A549 (cell line): ENCODE measurements around the gene PRRG1. TPM values are rescaled to one million over a fixed set of nuclear protein-coding genes. Genes with fewer than 3 reads are reported as not detected.
"Not testable (repeated sequence)": the region's sequence is repeated elsewhere in the genome, so short reads cannot be mapped to it uniquely, and the experiment has no call there.

Source experiments
- ATAC-seq, 2 experiments: fragments of 200-7000 bp in 1 of 2; fragments of >200 bp in 1 of 2; cut with Nextera tagmentation in 1 of 2; cut with Tn5 transposase in 1 of 2; 3 replicates each; pipeline versions ENCODE4 v1.8.0 to v1.9.1; 2018 to 2020; ENCODE audit warnings: mild to moderate bottlenecking in 1 of 2, moderate library complexity in 1 of 2
- CTCF ChIA-PET: fragments of 300-600 bp; sonication (Branson Sonifier 250); formaldehyde crosslinking; extraction: SDS; loops from one replicate; lab custom pipeline; 2021; ENCODE audit warnings: antibody characterized with exemption, inconsistent platforms; lab: Yijun Ruan, JAX
- POLR2A ChIA-PET: fragments of 350-600 bp; formaldehyde crosslinking; extraction: SDS; loops from one replicate; lab custom pipeline; 2021; ENCODE audit warnings: antibody characterized with exemption, inconsistent platforms; lab: Yijun Ruan, JAX
- DNase-seq, 2 experiments: peaks; one replicate each; pipeline versions ENCODE4 v3.0.0 to v3.0.0-alpha.2; 2011 to 2016; ENCODE audit warnings: low read depth in 1 of 2, low spot score in 1 of 2
- FAIRE-seq: peaks from 2 replicates; lab custom pipeline; 2011; peaks lifted over from hg19 to GRCh38; lab: Jason Lieb, UNC
- H3K27ac ChIP-seq, 2 experiments: fragments of >200 bp; sonication (Bioruptor Twin); formaldehyde crosslinking; 3 replicates each; pipeline ENCODE4 v1.5.1; 2016 to 2017
- H3K4me1 ChIP-seq: fragments of >200 bp; sonication (Bioruptor Twin); formaldehyde crosslinking; 3 replicates; pipeline ENCODE4 v1.6.1; 2016
- H3K4me2 ChIP-seq: fragments of >200 bp; sonication (Bioruptor Twin); formaldehyde crosslinking; 3 replicates; pipeline ENCODE4 v1.6.1; 2016
- H3K4me3 ChIP-seq: fragments of >200 bp; sonication (Bioruptor Twin); formaldehyde crosslinking; 3 replicates; pipeline ENCODE4 v1.5.1; 2016
- H3K9me3 ChIP-seq: fragments of >200 bp; sonication (Bioruptor Twin); formaldehyde crosslinking; 3 replicates; pipeline ENCODE4 v1.6.1; 2016
- ATOH8 ChIP-seq: fragments of 250-450 bp; sonication (Bioruptor Pico); IDR thresholded peaks from 2 replicates; pipeline ENCODE4 v1.5.0; 2020; ENCODE audit warnings: low read depth, mild to moderate bottlenecking, moderate library complexity
- BHLHE40 ChIP-seq: IDR thresholded peaks from 2 replicates; pipeline ENCODE4 v1.6.1; 2012; ENCODE audit warnings: low read depth, low read length, inconsistent platforms
- CEBPB ChIP-seq, 2 experiments: fragments of >200 bp in 1 of 2; sonication (Bioruptor Twin) in 1 of 2; formaldehyde crosslinking in 1 of 2; IDR thresholded peaks; 2 replicates each; pipeline ENCODE4 v1.6.1; 2012 to 2016
- CHD4 ChIP-seq: fragments of 200-600 bp; sonication (generic); IDR thresholded peaks from 2 replicates; pipeline ENCODE4 v1.6.1; 2016; ENCODE audit warnings: antibody characterized with exemption, mild to moderate bottlenecking, borderline replicate concordance
- ESRRA ChIP-seq: fragments of 150-350 bp; IDR thresholded peaks from 2 replicates; pipeline ENCODE4 v1.6.1; 2014; ENCODE audit warnings: mild to moderate bottlenecking, low read length, borderline replicate concordance
- FOSL2 ChIP-seq, 2 experiments: fragments of 450-650 bp in 1 of 2; fragments of >200 bp in 1 of 2; sonication (Bioruptor Twin) in 1 of 2; formaldehyde crosslinking; IDR thresholded peaks; 2 replicates each; pipeline versions ENCODE4 v1.5.0 to v1.6.1; 2016 to 2020; ENCODE audit warnings: mild to moderate bottlenecking in 1 of 2, moderate library complexity in 1 of 2
- FOXS1 ChIP-seq: fragments of 250-450 bp; sonication (Bioruptor Pico); IDR thresholded peaks from 2 replicates; pipeline ENCODE4 v1.5.0; 2020; ENCODE audit warnings: mild to moderate bottlenecking, moderate library complexity
- HDAC2 ChIP-seq: fragments of 200-600 bp; sonication (generic); IDR thresholded peaks from 2 replicates; pipeline ENCODE4 v1.6.1; 2016
- HEYL ChIP-seq: fragments of 250-450 bp; sonication (Bioruptor Pico); IDR thresholded peaks from 2 replicates; pipeline ENCODE4 v1.8.0; 2021; ENCODE audit warnings: mild to moderate bottlenecking, moderate library complexity
- HMGXB4 ChIP-seq: fragments of 250-450 bp; sonication (Bioruptor Pico); IDR thresholded peaks from 2 replicates; pipeline ENCODE4 v1.5.0; 2021; ENCODE audit warnings: mild to moderate bottlenecking, moderate library complexity, borderline replicate concordance
- KDM1A ChIP-seq: fragments of 200-600 bp; sonication (generic); IDR thresholded peaks from 2 replicates; pipeline ENCODE4 v1.6.1; 2016; ENCODE audit warnings: low read depth, mild to moderate bottlenecking
- KDM5A ChIP-seq: fragments of 200-600 bp; sonication (generic); IDR thresholded peaks from 2 replicates; pipeline ENCODE4 v1.6.1; 2016; ENCODE audit warnings: antibody characterized with exemption, mild to moderate bottlenecking
- MAFK ChIP-seq: fragments of 450-650 bp; IDR thresholded peaks from 2 replicates; pipeline ENCODE4 v1.6.1; 2014; ENCODE audit not compliant: partially characterized antibody
- NR3C1 ChIP-seq: fragments of >200 bp; sonication (Bioruptor Twin); formaldehyde crosslinking; IDR thresholded peaks from 3 replicates; pipeline ENCODE4 v1.6.1; 2017
- RAD21 ChIP-seq, 2 experiments: fragments of >200 bp in 1 of 2; sonication (Bioruptor Twin) in 1 of 2; formaldehyde crosslinking in 1 of 2; IDR thresholded peaks in 1 of 2; conservative IDR thresholded peaks in 1 of 2; 2 replicates in 1 of 2; 3 replicates in 1 of 2; pipeline ENCODE4 v1.6.1; 2012 to 2018; ENCODE audit warnings: inconsistent platforms in 1 of 2
- RARB ChIP-seq: fragments of 250-450 bp; sonication (Bioruptor Pico); IDR thresholded peaks from 2 replicates; pipeline ENCODE4 v1.8.0; 2021; ENCODE audit warnings: mild to moderate bottlenecking, moderate library complexity
- REST ChIP-seq: fragments of 200-600 bp; sonication (generic); IDR thresholded peaks from 2 replicates; pipeline ENCODE4 v1.6.1; 2016; ENCODE audit warnings: antibody characterized with exemption, mild to moderate bottlenecking, moderate library complexity
- SMC3 ChIP-seq: fragments of >200 bp; sonication (Bioruptor Twin); formaldehyde crosslinking; IDR thresholded peaks from 3 replicates; pipeline ENCODE4 v1.6.1; 2018; ENCODE audit warnings: inconsistent platforms
- ZFP36 ChIP-seq: fragments of 450-650 bp; IDR thresholded peaks from 2 replicates; pipeline ENCODE4 v1.6.1; 2014; ENCODE audit warnings: borderline replicate concordance; ENCODE audit not compliant: partially characterized antibody
- WGBS: methylation state at CpG from one replicate; pipeline ENCODE4 v1.1.6; 2017; ENCODE audit errors: missing lambda C conversion rate; 5-methylcytosine and 5-hydroxymethylcytosine counted together
- polyA plus RNA-seq, 4 experiments: library from polyadenylated mRNA; depleted of rRNA in 3 of 4; stranded (reverse); fragments of >200 nt; fragmentation: RNase III in 1 of 4; extraction: RNeasy Plus Mini Kit Qiagen cat#74134 plus additional on column Dnase treatment in 1 of 4; gene quantifications; 2 replicates in 3 of 4; 3 replicates in 1 of 4; pipeline ENCODE4 v1.2.3, GENCODE V29; 2011 to 2017

The PRRG1 gene
- polyA plus RNA-seq, 2 of the 4 experiments (the other 2 are of a cell fraction): 5.0 to 15.9 TPM

- Histone ChIP-seq H3K27ac (no peak overlapping the region), H3K4me1 (no peaks in the 10 kb centered on the region), H3K9me3 (no peaks in the 10 kb centered on the region), H3K4me3 (no peak overlapping the region), H3K4me2 (no peak overlapping the region)
- DNase-seq: no peak
- FAIRE-seq: no peak
- ChIA-PET POLR2A (no interaction called here), CTCF (no interaction called here)
- TF ChIP-seq SMC3: no peak
- no peak for ATAC-seq
Measured at GRCh38 chrX:37424000-37424429, 74.9 kb downstream of the PRRG1 start.

- Histone ChIP-seq H3K9me3 (no peaks in the 10 kb centered on the region), H3K4me2 (no peak overlapping the region), H3K4me1 (no peaks in the 10 kb centered on the region)
- ATAC-seq: no peak
- POLR2A ChIA-PET: no interaction called here
- no peak for FAIRE-seq
- WGBS: 95% methylated on average over 1 of the region's 1 CpG
- TF ChIP-seq RARB (no peak), HMGXB4 (CRISPR knock-in tag) (no peak), KDM5A (no peak), BHLHE40 (no peak), CHD4 (no peak)
- TF ChIP-seq, all 56 proteins: peak for 0
- DNase-seq: no peak
- H3K27ac ChIP-seq: no peak overlapping the region
- CTCF ChIA-PET: interaction anchor here (1.6 kb wide), 1 partner anchor 16 kb away, joined by 3 read pairs; no protein-coding TSS in a partner anchor
- no peak overlapping the region for H3K4me3 ChIP-seq
Measured at GRCh38 chrX:37425370-37425769, 76.2 kb downstream of the PRRG1 start.

GRCh38 chrX:37428962-37429361 is 79.8 kb downstream of the PRRG1 start:
- H3K4me3 ChIP-seq, H3K27ac ChIP-seq, H3K4me2 ChIP-seq, FAIRE-seq, H3K4me1 ChIP-seq, ATAC-seq, POLR2A ChIA-PET, DNase-seq, CTCF ChIA-PET, H3K9me3 ChIP-seq: not testable (repeated sequence)
- 86% methylated on average over 2 of the region's 2 CpGs for WGBS

GRCh38 chrX:37434362-37434761 is 85.2 kb downstream of the PRRG1 start:
- ATAC-seq (no peak), DNase-seq (no peak), FAIRE-seq (no peak)
- Histone ChIP-seq H3K4me2 (no peak overlapping the region), H3K4me3 (no peak overlapping the region), H3K9me3 (no peaks in the 10 kb centered on the region), H3K27ac (no peak overlapping the region), H3K4me1 (no peaks in the 10 kb centered on the region)
- ChIA-PET POLR2A (no interaction called here), CTCF (no interaction called here)
- WGBS: 100% methylated on average over 1 of the region's 1 CpG
- no peak for TF ChIP-seq FOXS1 (CRISPR knock-in tag)
- no peak for TF ChIP-seq RAD21 (conservative IDR thresholded peaks at IDR 0.05 in 1 of 2, IDR thresholded peaks at IDR 0.05 in 1 of 2)
- TF ChIP-seq ATOH8 (CRISPR knock-in tag): no peak
- no peak for TF ChIP-seq HMGXB4 (CRISPR knock-in tag)
- no peak for TF ChIP-seq FOSL2 (IDR thresholded peaks at IDR 0.05)
- TF ChIP-seq FOSL2 (CRISPR knock-in tag; IDR thresholded peaks at IDR 0.05): no peak
- no peak for TF ChIP-seq HDAC2
- no peak for TF ChIP-seq HEYL (CRISPR knock-in tag)
- no peak for TF ChIP-seq KDM1A
- TF ChIP-seq NR3C1: no peak
- no peak for TF ChIP-seq ZFP36
- no peak for TF ChIP-seq MAFK
- TF ChIP-seq CEBPB (IDR thresholded peaks at IDR 0.05): no peak
- TF ChIP-seq ESRRA: no peak
- no peak for TF ChIP-seq REST
- TF ChIP-seq CHD4: no peak
